Liver (tissue), 9 donors: ENCODE results near the gene KIAA1217. TPM values are rescaled to one million over a fixed set of nuclear protein-coding genes. Genes with fewer than 3 reads are reported as not detected.

ENCODE experiments used
- DNase-seq: peaks from one replicate; pipeline ENCODE4 v3.0.0-alpha.2; 2017; ENCODE audit warnings: low spot score
- H3K27ac ChIP-seq, 2 donors: one replicate each; pipeline ENCODE4 v1.7.0; 2013; ENCODE audit warnings: inconsistent platforms in 2 of 2, low read length in 2 of 2, control low read depth in 1 of 2, low read depth in 1 of 2, mild to moderate bottlenecking in 1 of 2
- H3K27me3 ChIP-seq, 4 donors: one replicate each; pipeline versions ENCODE4 v1.6.1 to v1.7.0; 2013; ENCODE audit warnings: low read length in 3 of 4, inconsistent platforms in 1 of 4, mild to moderate bottlenecking in 1 of 4, moderate library complexity in 1 of 4; ENCODE audit not compliant: control insufficient read depth in 4 of 4, insufficient read depth in 4 of 4
- H3K36me3 ChIP-seq, 4 donors: one replicate each; pipeline versions ENCODE4 v1.6.1 to v1.7.0; 2013; ENCODE audit warnings: low read length in 3 of 4, mild to moderate bottlenecking in 3 of 4, low read depth in 1 of 4, moderate library complexity in 1 of 4; ENCODE audit not compliant: control insufficient read depth in 4 of 4, insufficient read depth in 3 of 4
- H3K4me1 ChIP-seq, 4 donors: one replicate each; pipeline versions ENCODE4 v1.6.1 to v1.7.0; 2013; ENCODE audit warnings: low read length in 3 of 4, mild to moderate bottlenecking in 3 of 4, moderate library complexity in 1 of 4; ENCODE audit not compliant: control insufficient read depth in 4 of 4, insufficient read depth in 4 of 4
- H3K4me3 ChIP-seq, 3 donors: one replicate each; pipeline versions ENCODE4 v1.6.1 to v1.7.0; 2013; ENCODE audit warnings: low read length in 3 of 3, control low read depth in 1 of 3, low read depth in 1 of 3, mild to moderate bottlenecking in 1 of 3
- H3K9ac ChIP-seq, 2 donors: one replicate each; pipeline ENCODE4 v1.7.0; 2013; ENCODE audit warnings: low read length in 2 of 2, mild to moderate bottlenecking in 2 of 2, moderate library complexity in 2 of 2, control low read depth in 1 of 2, low read depth in 1 of 2
- H3K9me3 ChIP-seq, 4 donors: one replicate each; pipeline versions ENCODE4 v1.6.1 to v1.7.0; 2013; ENCODE audit warnings: low read length in 3 of 4; ENCODE audit not compliant: control insufficient read depth in 4 of 4
- ATF3 ChIP-seq: IDR thresholded peaks from 2 replicates; pipeline ENCODE4 v1.6.1; 2016; ENCODE audit warnings: antibody characterized with exemption
- CTCF ChIP-seq: fragments of 150-350 bp; IDR thresholded peaks from 2 replicates; pipeline ENCODE4 v1.5.1; 2017; ENCODE audit warnings: improper control_type of control experiment, low read depth, low read length; ENCODE audit not compliant: missing input control
- EGR1 ChIP-seq, 2 donors: IDR thresholded peaks; 2 replicates each; pipeline ENCODE4 v1.6.1; 2016 to 2018; ENCODE audit warnings: antibody characterized with exemption in 2 of 2, low read depth in 2 of 2
- FOXA1 ChIP-seq: IDR thresholded peaks from 2 replicates; pipeline ENCODE4 v1.6.1; 2016; ENCODE audit warnings: antibody characterized with exemption
- FOXA2 ChIP-seq: IDR thresholded peaks from 2 replicates; pipeline ENCODE4 v1.6.1; 2016; ENCODE audit warnings: antibody characterized with exemption
- GABPA ChIP-seq, 2 donors: IDR thresholded peaks in 1 of 2; conservative IDR thresholded peaks in 1 of 2; 2 replicates each; pipeline ENCODE4 v1.6.1; 2016; ENCODE audit warnings: antibody characterized with exemption in 2 of 2, mild to moderate bottlenecking in 1 of 2, moderate library complexity in 1 of 2
- HNF4A ChIP-seq, 2 donors: conservative IDR thresholded peaks; 2 replicates each; pipeline ENCODE4 v1.6.1; 2016; ENCODE audit warnings: antibody characterized with exemption in 2 of 2, mild to moderate bottlenecking in 2 of 2
- HNF4G ChIP-seq: IDR thresholded peaks from 2 replicates; pipeline ENCODE4 v1.6.1; 2016; ENCODE audit warnings: antibody characterized with exemption
- JUND ChIP-seq, 2 donors: IDR thresholded peaks; 2 replicates each; pipeline ENCODE4 v1.6.1; 2016; ENCODE audit warnings: antibody characterized with exemption in 2 of 2
- MAX ChIP-seq: IDR thresholded peaks from 2 replicates; pipeline ENCODE4 v1.6.1; 2016; ENCODE audit warnings: antibody characterized with exemption
- NR2F2 ChIP-seq: IDR thresholded peaks from 2 replicates; pipeline ENCODE4 v1.6.1; 2016; ENCODE audit warnings: antibody characterized with exemption
- RAD21 ChIP-seq, 2 donors: IDR thresholded peaks; 2 replicates each; pipeline ENCODE4 v1.6.1; 2016; ENCODE audit warnings: antibody characterized with exemption in 2 of 2, mild to moderate bottlenecking in 2 of 2
- REST ChIP-seq: IDR thresholded peaks from 2 replicates; pipeline ENCODE4 v1.6.1; 2016; ENCODE audit warnings: antibody characterized with exemption, mild to moderate bottlenecking
- RXRA ChIP-seq, 2 donors: IDR thresholded peaks; 2 replicates each; pipeline ENCODE4 v1.6.1; 2017 to 2018; ENCODE audit warnings: antibody characterized with exemption in 2 of 2, mild to moderate bottlenecking in 1 of 2
- SP1 ChIP-seq: IDR thresholded peaks from 2 replicates; pipeline ENCODE4 v1.6.1; 2018; ENCODE audit warnings: antibody characterized with exemption, mild to moderate bottlenecking
- TAF1 ChIP-seq: conservative IDR thresholded peaks from 2 replicates; pipeline ENCODE4 v1.6.1; 2016; ENCODE audit warnings: antibody characterized with exemption, mild to moderate bottlenecking
- YY1 ChIP-seq: IDR thresholded peaks from 2 replicates; pipeline ENCODE4 v1.6.1; 2016; ENCODE audit warnings: antibody characterized with exemption, mild to moderate bottlenecking
- ZBTB33 ChIP-seq: IDR thresholded peaks from 2 replicates; pipeline ENCODE4 v1.6.1; 2016; ENCODE audit warnings: antibody characterized with exemption
- WGBS: extraction: QIAGEN DNeasy Blood & Tissue Kit; methylation state at CpG from one replicate; pipeline ENCODE4 v1.1.7; 2013; 5-methylcytosine and 5-hydroxymethylcytosine counted together
- polyA plus RNA-seq, 2 donors: library from polyadenylated mRNA; stranded (reverse) in 1 of 2; unstranded in 1 of 2; fragments of 200-250 nt in 1 of 2; fragments of >200 nt in 1 of 2; fragmentation: Nextera tagmentation in 1 of 2; extraction: Ambion mirVana in 1 of 2; gene quantifications; one replicate each; pipeline versions ENCODE4 v1.2.1 to v1.2.3, GENCODE V29; 2013 to 2015
- total RNA-seq, 2 donors: library from RNA; depleted of rRNA; stranded (reverse); fragments of >200 nt; gene quantifications; one replicate each; pipeline ENCODE4 v1.2.3, GENCODE V29; 2014
- donor health status: healthy.
- donor health status: healthy.
- donor health status: healthy.
- donor health status: healthy.
- donor health status: healthy.

The KIAA1217 gene
- total and polyA plus RNA-seq, 4 donors = 4.5 to 12.8 (median 6.8) TPM

GRCh38 chr10:24277771-24278170 lies 68.8 kb downstream of the KIAA1217 start:
- H3K9ac ChIP-seq = no peak overlapping the region
- no peaks in the 10 kb centered on the region for H3K36me3 ChIP-seq
- 93% methylated on average over 9 of the region's 9 CpGs for WGBS
- no peaks in the 10 kb centered on the region for H3K4me1 ChIP-seq
- H3K4me3 ChIP-seq = no peak overlapping the region
- peaks cover 0 to 5% (median 0%) of the 10 kb centered on the region in 4 donors for H3K9me3 ChIP-seq
- TF ChIP-seq JUND (IDR thresholded peaks at IDR 0.05) (no peak), RAD21 (IDR thresholded peaks at IDR 0.05) (no peak), GABPA (IDR thresholded peaks at IDR 0.05 in 1 of 2, conservative IDR thresholded peaks at IDR 0.05 in 1 of 2) (no peak), HNF4A (conservative IDR thresholded peaks at IDR 0.05) (no peak), FOXA1 (no peak), EGR1 (IDR thresholded peaks at IDR 0.05; ENCODE audit: low read depth in 2 of 2) (no peak), TAF1 (no peak), MAX (no peak), REST (no peak), NR2F2 (no peak), YY1 (no peak)
- DNase-seq = no peak
- H3K27me3 ChIP-seq = no peaks in the 10 kb centered on the region
- H3K27ac ChIP-seq = no peak overlapping the region

- Histone ChIP-seq H3K27me3 (no peaks in the 10 kb centered on the region), H3K9ac (no peak overlapping the region), H3K4me1 (no peaks in the 10 kb centered on the region), H3K4me3 (no peak overlapping the region), H3K9me3 (peaks cover 0 to 5% (median 0%) of the 10 kb centered on the region in 4 donors), H3K36me3 (no peaks in the 10 kb centered on the region), H3K27ac (no peak overlapping the region)
- TF ChIP-seq YY1 (no peak), RXRA (IDR thresholded peaks at IDR 0.05) (no peak), NR2F2 (no peak), FOXA2 (no peak), RAD21 (IDR thresholded peaks at IDR 0.05) (no peak), ATF3 (no peak), CTCF (no peak), REST (no peak), HNF4A (conservative IDR thresholded peaks at IDR 0.05) (no peak), JUND (IDR thresholded peaks at IDR 0.05) (no peak), SP1 (no peak), MAX (no peak), FOXA1 (no peak), TAF1 (no peak), GABPA (IDR thresholded peaks at IDR 0.05 in 1 of 2, conservative IDR thresholded peaks at IDR 0.05 in 1 of 2) (no peak), ZBTB33 (no peak), HNF4G (no peak), EGR1 (IDR thresholded peaks at IDR 0.05; ENCODE audit: low read depth in 2 of 2) (no peak)
- 69% methylated on average over 5 of the region's 5 CpGs for WGBS
- no peak for DNase-seq
Observed at GRCh38 chr10:24278176-24278889, 69.4 kb downstream of the KIAA1217 start.
